Panc1 (cell line): ENCODE measurements around the gene ELK4. TPM values are rescaled to one million over a fixed set of nuclear protein-coding genes. Genes with fewer than 3 reads are reported as not detected.

ENCODE experiments used
- ATAC-seq: fragments of 200-7000 bp; cut with Tn5 transposase; 2 replicates; pipeline ENCODE4 v1.9.1; 2020; ENCODE audit warnings: mild to moderate bottlenecking, moderate library complexity
- BruUV-seq: library from RNA; stranded (reverse); fragments of 400-500 nt; replicated peaks from 2 replicates; lab custom pipeline; 2021; lab: Mats Ljungman, UMichigan
- CTCF ChIA-PET: fragments of 300-600 bp; sonication (Branson Sonifier 250); formaldehyde crosslinking; loops from one replicate; lab custom pipeline; 2022; ENCODE audit warnings: antibody characterized with exemption; lab: Charles Lee
- POLR2A ChIA-PET: fragments of 300-600 bp; sonication (Branson Sonifier 250); formaldehyde crosslinking; loops from one replicate; lab custom pipeline; 2022; ENCODE audit warnings: antibody characterized with exemption; lab: Charles Lee
- DNase-seq: peaks from one replicate; pipeline ENCODE4 v3.0.0-alpha.2; 2010; ENCODE audit warnings: low read depth, low spot score
- H3K27ac ChIP-seq: 2 replicates; pipeline ENCODE4 v1.5.1; 2011; ENCODE audit warnings: mild to moderate bottlenecking, low read length, inconsistent platforms
- H3K27me3 ChIP-seq: fragments of 200-500 bp; sonication (Bioruptor generic); 2 replicates; pipeline ENCODE4 v1.6.0; 2014; ENCODE audit warnings: low read length, inconsistent platforms; ENCODE audit not compliant: control insufficient read depth, insufficient read depth
- H3K36me3 ChIP-seq: fragments of 200-500 bp; sonication (Bioruptor generic); 2 replicates; pipeline ENCODE4 v1.5.1; 2014; ENCODE audit warnings: inconsistent platforms, mild to moderate bottlenecking, low read length, moderate library complexity; ENCODE audit not compliant: control insufficient read depth, insufficient read depth
- H3K4me1 ChIP-seq: 2 replicates; pipeline ENCODE4 v1.5.1; 2011; ENCODE audit warnings: inconsistent platforms, mild to moderate bottlenecking, low read length, moderate library complexity; ENCODE audit not compliant: control insufficient read depth, insufficient read depth
- H3K4me3 ChIP-seq, 2 experiments: 2 replicates each; pipeline ENCODE4 v1.5.1; 2011 to 2012; ENCODE audit warnings: low read depth in 2 of 2, low read length in 2 of 2, mild to moderate bottlenecking in 2 of 2, inconsistent platforms in 1 of 2, moderate library complexity in 1 of 2
- H3K9me3 ChIP-seq: fragments of 200-500 bp; sonication (Bioruptor generic); 2 replicates; pipeline ENCODE4 v1.5.1; 2014; ENCODE audit warnings: low read depth, mild to moderate bottlenecking, inconsistent platforms, low read length, moderate library complexity; ENCODE audit not compliant: control insufficient read depth, insufficient read depth
- POLR2AphosphoS5 ChIP-seq: IDR thresholded peaks from 2 replicates; pipeline ENCODE4 v1.6.1; 2012; ENCODE audit warnings: mild to moderate bottlenecking, low read depth, low read length, moderate library complexity
- REST ChIP-seq, 2 experiments: IDR thresholded peaks; 2 replicates each; pipeline ENCODE4 v1.6.1; 2011 to 2012; ENCODE audit warnings: low read depth in 2 of 2, control low read depth in 1 of 2, low read length in 1 of 2, mild to moderate bottlenecking in 1 of 2, moderate library complexity in 1 of 2; ENCODE audit not compliant: insufficient read depth in 1 of 2
- SIN3A ChIP-seq: IDR thresholded peaks from 2 replicates; pipeline ENCODE4 v1.6.1; 2012; ENCODE audit warnings: low read depth, mild to moderate bottlenecking, low read length, moderate library complexity, borderline replicate concordance; ENCODE audit not compliant: insufficient read depth
- TCF7L2 ChIP-seq: IDR thresholded peaks from 2 replicates; pipeline ENCODE4 v1.6.1; 2011; ENCODE audit warnings: mild to moderate bottlenecking, low read depth, low read length, inconsistent platforms
- in situ Hi-C: cut with HindIII; loops from 2 replicates; pipeline ENCODE4 v1.10.0; 2016; ENCODE audit warnings: low sequenced_read_pairs, low pct_unique_long_range_greater_than_20kb
- intact Hi-C: fragments of 100-400 bp; cut with micrococcal nuclease; formaldehyde crosslinking; loops from one replicate; pipeline ENCODE4 v1.10.0; 2022; ENCODE audit not compliant: unreplicated experiment
- total RNA-seq: library from RNA; stranded (reverse); gene quantifications from one replicate; pipeline ENCODE4 v1.2.1, GENCODE V29; 2021; ENCODE audit not compliant: unreplicated experiment
- TF ChIP-seq, protein P1 (sequence below): fragments of 450-650 bp; IDR thresholded peaks from 2 replicates; pipeline ENCODE4 v1.5.1; 2017; ENCODE audit warnings: mild to moderate bottlenecking

Gene ELK4
- total RNA-seq, 1 experiment from 2014 or later, result 54.6 TPM

DNA sequence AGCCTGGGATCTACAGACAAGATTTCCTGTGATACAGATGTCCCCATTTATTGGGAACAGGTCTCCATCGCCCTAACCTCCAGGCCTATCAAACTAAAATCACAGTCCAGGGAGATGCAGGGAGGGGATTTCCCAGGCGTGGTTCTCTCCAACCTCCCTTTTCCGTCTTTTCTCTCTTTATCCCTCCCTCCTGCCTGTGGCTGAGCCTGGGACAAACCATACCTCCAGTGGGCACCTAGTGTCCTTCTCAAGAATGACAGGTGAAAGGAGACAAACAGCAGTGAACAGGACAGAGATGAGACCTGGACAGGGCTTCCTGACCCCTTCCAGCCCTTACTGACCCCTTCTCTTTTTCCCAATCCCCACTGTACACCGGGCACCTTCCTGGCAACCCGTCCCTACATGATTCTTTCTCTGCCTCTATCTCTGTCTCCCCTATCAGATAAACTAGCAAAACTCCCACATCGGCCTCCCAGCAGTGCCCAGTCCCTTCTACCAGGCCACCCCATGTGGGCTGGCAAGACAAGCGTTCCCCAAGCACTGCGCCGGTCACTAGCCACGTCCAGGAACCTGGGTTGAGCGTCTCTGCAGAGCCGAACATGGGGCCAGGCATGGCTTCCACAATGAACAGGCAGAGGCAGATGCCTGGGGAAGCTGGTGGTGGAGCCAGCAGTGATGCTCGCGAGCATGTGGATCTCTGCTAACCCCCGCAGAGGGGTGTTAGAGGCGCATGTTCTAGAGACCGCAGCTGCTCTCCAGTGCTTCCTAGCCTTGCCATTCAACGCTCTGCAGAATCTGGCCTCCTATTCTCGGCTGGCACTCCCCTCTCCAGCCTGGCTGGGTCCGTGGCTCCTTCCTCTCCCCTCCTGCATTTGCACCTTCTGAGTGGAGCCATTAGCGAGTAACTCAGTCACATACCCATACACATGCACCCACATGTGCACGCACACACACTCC is 54.7 kb downstream of the ELK4 start:
- POLR2A ChIA-PET, result no interaction called here
- CTCF ChIA-PET, result no interaction called here
- TF ChIP-seq TCF7L2, result no peak
- no peak for TF ChIP-seq SIN3A
- TF ChIP-seq POLR2AphosphoS5, result no peak
- TF ChIP-seq, protein P1, sequence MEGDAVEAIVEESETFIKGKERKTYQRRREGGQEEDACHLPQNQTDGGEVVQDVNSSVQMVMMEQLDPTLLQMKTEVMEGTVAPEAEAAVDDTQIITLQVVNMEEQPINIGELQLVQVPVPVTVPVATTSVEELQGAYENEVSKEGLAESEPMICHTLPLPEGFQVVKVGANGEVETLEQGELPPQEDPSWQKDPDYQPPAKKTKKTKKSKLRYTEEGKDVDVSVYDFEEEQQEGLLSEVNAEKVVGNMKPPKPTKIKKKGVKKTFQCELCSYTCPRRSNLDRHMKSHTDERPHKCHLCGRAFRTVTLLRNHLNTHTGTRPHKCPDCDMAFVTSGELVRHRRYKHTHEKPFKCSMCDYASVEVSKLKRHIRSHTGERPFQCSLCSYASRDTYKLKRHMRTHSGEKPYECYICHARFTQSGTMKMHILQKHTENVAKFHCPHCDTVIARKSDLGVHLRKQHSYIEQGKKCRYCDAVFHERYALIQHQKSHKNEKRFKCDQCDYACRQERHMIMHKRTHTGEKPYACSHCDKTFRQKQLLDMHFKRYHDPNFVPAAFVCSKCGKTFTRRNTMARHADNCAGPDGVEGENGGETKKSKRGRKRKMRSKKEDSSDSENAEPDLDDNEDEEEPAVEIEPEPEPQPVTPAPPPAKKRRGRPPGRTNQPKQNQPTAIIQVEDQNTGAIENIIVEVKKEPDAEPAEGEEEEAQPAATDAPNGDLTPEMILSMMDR, result no peak
- TF ChIP-seq REST (IDR thresholded peaks at IDR 0.05; ENCODE audit: insufficient read depth in 1 of 2, low read depth in 2 of 2, low read length in 1 of 2), result no peak
- BruUV-seq, result no TSS peak
- Histone ChIP-seq H3K27ac (no peak overlapping the region), H3K4me3 (no peak overlapping the region), H3K4me1 (no peaks in the 10 kb centered on the region), H3K9me3 (no peaks in the 10 kb centered on the region), H3K27me3 (peaks cover 3% of the 10 kb centered on the region; the same call in 1 of the 2 replicates), H3K36me3 (no peaks in the 10 kb centered on the region)
- DNase-seq (no peak), ATAC-seq (peak; percentile 49)
- intact Hi-C loops, result no loop called here
- in situ Hi-C loops, result no loop called here

DNA sequence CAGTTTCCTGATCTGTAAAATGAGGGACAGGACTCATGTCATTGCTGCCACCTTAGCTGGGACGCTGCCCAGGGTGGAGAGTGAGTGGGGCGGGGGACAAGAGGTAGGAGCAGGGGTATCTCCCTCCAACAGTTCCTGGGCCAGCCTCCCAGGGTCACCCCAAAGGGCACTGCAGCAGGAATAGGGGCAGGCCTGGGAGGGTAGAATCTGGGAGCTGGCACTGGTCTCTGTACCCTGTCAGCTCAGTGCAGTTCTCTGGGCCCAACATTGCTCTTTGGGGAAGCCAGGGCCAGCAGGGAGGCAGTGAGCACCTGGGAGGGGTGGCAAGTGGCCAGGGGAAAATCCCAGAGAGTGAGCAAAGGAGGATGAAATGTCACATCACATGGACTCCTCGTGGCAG is 55.8 kb downstream of the ELK4 start:
- H3K36me3 ChIP-seq, result no peaks in the 10 kb centered on the region
- in situ Hi-C loops, result no loop called here
- no peaks in the 10 kb centered on the region for H3K9me3 ChIP-seq
- ATAC-seq, result no peak
- H3K27ac ChIP-seq, result no peak overlapping the region
- ChIA-PET POLR2A (no interaction called here), CTCF (no interaction called here)
- no peak for DNase-seq
- H3K4me1 ChIP-seq, result no peaks in the 10 kb centered on the region
- H3K27me3 ChIP-seq, result peaks cover 7% of the 10 kb centered on the region
- no TSS peak for BruUV-seq
- no peak for TF ChIP-seq TCF7L2
- H3K4me3 ChIP-seq, result no peak overlapping the region
- intact Hi-C loops, result no loop called here
